Kidney (tissue), 14 donors: ENCODE data around the gene COL26A1. TPM values are rescaled to one million over a fixed set of nuclear protein-coding genes. Genes with fewer than 3 reads are reported as not detected.

ENCODE experiments used
- DNase-seq, 5 donors: peaks; one replicate each; pipeline ENCODE4 v3.0.0-alpha.2; 2013 to 2020
- FAIRE-seq: peaks from 2 replicates; lab custom pipeline; 2012; peaks lifted over from hg19 to GRCh38; lab: Jason Lieb, UNC
- H3K27ac ChIP-seq, 2 donors: one replicate each; pipeline ENCODE4 v1.7.0; 2013; ENCODE audit warnings: low read depth in 2 of 2, low read length in 2 of 2, inconsistent platforms in 1 of 2
- H3K27me3 ChIP-seq: one replicate; pipeline ENCODE4 v1.7.1; 2013; ENCODE audit warnings: low read length, inconsistent platforms; ENCODE audit not compliant: control insufficient read depth, insufficient read depth
- H3K36me3 ChIP-seq, 3 donors: one replicate each; pipeline versions ENCODE4 v1.7.0 to v1.7.1; 2013; ENCODE audit warnings: low read length in 3 of 3, control low read depth in 1 of 3, inconsistent platforms in 1 of 3; ENCODE audit not compliant: insufficient read depth in 3 of 3, control insufficient read depth in 2 of 3
- H3K4me1 ChIP-seq, 3 donors: one replicate each; pipeline versions ENCODE4 v1.7.0 to v1.7.1; 2013; ENCODE audit warnings: low read length in 3 of 3, inconsistent platforms in 1 of 3, low read depth in 1 of 3; ENCODE audit not compliant: control insufficient read depth in 2 of 3, insufficient read depth in 2 of 3
- H3K4me3 ChIP-seq, 3 donors: one replicate each; pipeline versions ENCODE4 v1.7.0 to v1.8.1; 2013; ENCODE audit warnings: low read length in 3 of 3, control low read depth in 1 of 3, inconsistent platforms in 1 of 3
- H3K9ac ChIP-seq, 3 donors: one replicate each; pipeline versions ENCODE4 v1.7.0 to v1.7.1; 2013; ENCODE audit warnings: low read length in 3 of 3, control low read depth in 1 of 3, inconsistent platforms in 1 of 3
- H3K9me3 ChIP-seq, 3 donors: one replicate each; pipeline versions ENCODE4 v1.7.0 to v1.7.1; 2013; ENCODE audit warnings: low read length in 3 of 3, control low read depth in 1 of 3, inconsistent platforms in 1 of 3; ENCODE audit not compliant: control insufficient read depth in 2 of 3, insufficient read depth in 1 of 3
- CTCF ChIP-seq: IDR thresholded peaks from 3 replicates; pipeline ENCODE4 v1.5.1; 2012; ENCODE audit warnings: mild to moderate bottlenecking, moderate library complexity, borderline replicate concordance; ENCODE audit not compliant: insufficient read depth; ENCODE audit errors: extremely low read depth
- intact Hi-C: fragments of 100-400 bp; cut with DNase I; formaldehyde crosslinking; loops from one replicate; pipeline ENCODE4 v1.11.1; 2022
- polyA plus RNA-seq: library from polyadenylated mRNA; stranded (reverse); fragments of 350-450 nt; fragmentation: Illumina TruSeq; extraction: RNeasy Lipid Tissue Mini Kit (QIAGEN cat#74804); gene quantifications from one replicate; pipeline ENCODE4 v1.2.3, GENCODE V29; 2014; ENCODE audit warnings: low read depth, low replicate concordance; ENCODE audit not compliant: insufficient read depth
- total RNA-seq: library from RNA; stranded (reverse); fragmentation: NEBNext Ultra II Directional; extraction: Animal tissue kit (Norgen Biotek cat#: 25700); gene quantifications from one replicate; pipeline ENCODE4 v1.2.1, GENCODE V29; 2021
- donor health status: control.
- donor health status: control.
- donor health status: control.
- donor health status: control.
- donor health status: control.
- donor health status: DM: yes; HTN: yes; CAD: no.
- donor health status: Normal renal cell carcinoma (clear cell type).

Gene COL26A1
- total and polyA plus RNA-seq, 2 donors from 2014 or later: 1.2 to 3.5 TPM

DNA sequence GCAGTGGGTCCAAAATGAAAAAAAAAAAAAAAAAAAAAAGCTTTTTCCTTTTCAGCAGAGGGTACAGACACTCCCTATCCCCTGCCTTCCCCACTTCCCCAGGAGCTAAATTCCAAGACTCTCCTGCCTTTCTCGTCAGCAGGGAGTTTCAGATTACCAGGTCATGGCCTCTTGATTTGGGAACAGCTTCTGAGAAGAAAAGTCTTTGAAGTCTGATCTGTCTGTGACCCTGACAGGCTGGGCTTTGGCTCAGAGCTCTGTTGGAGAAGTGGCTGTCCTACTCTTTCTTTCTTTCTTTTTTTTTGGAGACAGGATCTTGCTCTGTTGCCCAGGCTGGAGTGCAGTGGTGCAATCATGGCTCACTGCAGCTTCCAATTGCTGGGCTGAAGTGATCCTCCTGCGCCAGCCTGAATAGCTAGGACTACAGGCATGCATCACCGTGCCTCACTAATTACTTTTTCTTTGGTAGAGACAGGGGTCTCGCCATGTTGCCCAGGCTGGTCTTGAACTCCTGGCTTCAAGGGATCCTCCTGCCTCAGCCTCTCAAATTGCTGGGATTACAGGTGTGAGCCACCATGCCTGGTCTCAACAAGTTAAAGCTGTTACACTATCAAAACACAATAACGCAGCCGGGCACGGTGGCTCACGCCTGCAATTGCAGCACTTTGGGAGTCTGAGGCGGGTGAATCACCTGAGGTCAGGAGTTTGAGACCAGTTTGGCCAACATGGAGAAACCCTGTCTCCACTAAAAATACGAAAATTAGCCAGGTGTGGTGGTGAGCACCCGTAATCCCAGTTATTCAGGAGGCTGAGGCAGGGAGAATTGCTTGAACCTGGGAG lies 59.9 kb downstream of the COL26A1 start:
- TF ChIP-seq CTCF: no peak
- DNase-seq: peak in 2 of 5 donors; percentile 52 to 56
- FAIRE-seq: no peak
- no peaks in the 10 kb centered on the region for H3K36me3 ChIP-seq
- H3K9ac ChIP-seq: no peak overlapping the region
- no peaks in the 10 kb centered on the region for H3K27me3 ChIP-seq
- no peaks in the 10 kb centered on the region for H3K9me3 ChIP-seq
- H3K27ac ChIP-seq: no peak overlapping the region
- intact Hi-C loops: no loop called here
- H3K4me3 ChIP-seq: no peak overlapping the region
- no peaks in the 10 kb centered on the region for H3K4me1 ChIP-seq

DNA sequence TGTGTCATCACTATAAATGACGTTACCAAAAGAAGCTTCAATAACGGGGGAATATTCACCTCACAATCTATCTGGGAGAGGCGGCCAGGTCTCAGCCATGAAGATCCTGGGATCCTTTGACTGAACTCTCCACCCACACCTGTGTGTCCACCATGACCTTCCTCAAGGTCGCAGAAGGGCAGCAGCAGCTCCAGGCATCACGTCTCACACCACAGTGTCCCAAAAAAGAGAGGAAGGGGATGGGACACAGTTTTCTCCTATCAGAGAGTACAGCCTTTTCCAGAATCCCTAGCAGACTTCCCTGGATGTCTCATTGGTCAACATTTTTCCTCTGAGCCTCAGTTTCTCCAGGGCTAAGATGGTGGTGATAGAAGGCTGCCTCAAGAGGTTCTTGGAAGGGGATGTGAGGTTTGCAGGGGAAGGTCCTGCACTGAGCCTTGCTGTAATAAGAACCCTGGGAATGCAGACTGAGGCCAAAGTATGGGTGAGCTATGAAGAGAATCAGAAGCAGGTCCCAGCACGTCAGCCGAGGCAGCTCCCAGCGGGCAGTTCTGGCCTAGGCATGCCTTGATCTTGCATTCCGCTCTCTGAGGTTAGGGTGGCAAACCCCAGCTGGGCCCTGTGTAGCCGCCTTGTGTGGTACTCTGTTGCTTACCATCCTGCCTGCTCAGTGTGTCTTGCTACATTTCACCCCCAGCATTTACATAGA lies 63.8 kb downstream of the COL26A1 start:
- Histone ChIP-seq H3K4me3 (no peak overlapping the region), H3K9ac (no peak overlapping the region), H3K4me1 (no peaks in the 10 kb centered on the region), H3K27me3 (no peaks in the 10 kb centered on the region), H3K36me3 (no peaks in the 10 kb centered on the region), H3K27ac (no peak overlapping the region), H3K9me3 (no peaks in the 10 kb centered on the region)
- no peak for TF ChIP-seq CTCF
- FAIRE-seq: no peak
- no peak for DNase-seq
- intact Hi-C loops: no loop called here

GRCh38 chr7:101428093-101428866 lies 65.6 kb downstream of the COL26A1 start:
- Histone ChIP-seq H3K27ac (no peak overlapping the region), H3K4me3 (no peak overlapping the region), H3K27me3 (no peaks in the 10 kb centered on the region), H3K9me3 (no peaks in the 10 kb centered on the region), H3K9ac (no peak overlapping the region), H3K4me1 (no peaks in the 10 kb centered on the region), H3K36me3 (no peaks in the 10 kb centered on the region)
- FAIRE-seq (no peak), DNase-seq (peak in 1 of 5 donors; percentile 4)
- no peak for TF ChIP-seq CTCF
- intact Hi-C loops: no loop called here
